HG03139 (cell line): ENCODE data around the gene RSPRY1.
"Not testable (repeated sequence)": the region's sequence is repeated elsewhere in the genome, so short reads cannot be mapped to it uniquely, and the experiment has no call there.

ENCODE experiments used
- ATAC-seq: cut with Tn5 transposase; IDR thresholded peaks from one replicate; pipeline ENCODE4 v1.9.1; 2021; ENCODE audit not compliant: unreplicated experiment

The RSPRY1 gene

GRCh38 chr16:57268804-57269800 is 83.0 kb downstream of the RSPRY1 start:
- no peak for ATAC-seq

DNA sequence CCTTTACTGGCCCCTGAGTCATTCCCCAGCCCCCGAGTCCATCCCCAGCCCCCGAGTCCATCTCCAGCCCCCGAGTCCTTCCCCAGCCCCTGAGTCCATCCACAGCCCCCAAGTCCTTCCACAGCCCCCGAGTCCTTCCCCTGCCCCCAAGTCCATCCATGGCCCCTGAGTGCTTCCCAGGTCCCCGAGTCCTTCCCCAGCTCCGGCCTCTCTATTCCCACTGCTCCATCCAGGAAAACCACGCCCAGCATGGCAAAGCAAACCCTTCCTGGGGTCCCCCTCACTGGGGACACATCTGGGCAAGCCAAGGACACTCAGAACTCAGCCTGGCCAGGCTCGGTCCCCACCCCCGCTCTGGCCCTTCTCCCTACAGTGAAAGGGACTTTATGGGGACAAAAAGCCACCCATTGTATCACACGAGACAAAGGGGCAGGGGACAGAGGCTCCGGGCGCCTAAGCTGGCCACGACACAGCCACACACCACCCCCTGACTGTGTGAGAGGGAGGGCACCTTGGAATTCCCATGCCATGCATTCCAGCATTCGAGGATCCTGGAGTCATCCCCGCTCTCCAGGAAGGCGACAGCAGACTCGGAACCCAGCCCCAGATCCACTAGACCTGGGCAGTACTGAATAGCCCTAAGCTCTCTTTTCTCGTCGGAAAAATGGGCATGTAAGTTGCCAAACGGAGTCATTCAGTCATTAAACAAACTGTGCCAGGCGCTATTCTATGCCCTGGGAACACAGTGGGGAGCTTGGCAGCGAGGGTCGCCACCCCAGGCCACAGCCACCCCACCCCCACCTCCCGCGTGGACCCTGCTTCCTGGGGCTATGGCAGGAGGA is 84.3 kb downstream of the RSPRY1 start:
- no peak for ATAC-seq

DNA sequence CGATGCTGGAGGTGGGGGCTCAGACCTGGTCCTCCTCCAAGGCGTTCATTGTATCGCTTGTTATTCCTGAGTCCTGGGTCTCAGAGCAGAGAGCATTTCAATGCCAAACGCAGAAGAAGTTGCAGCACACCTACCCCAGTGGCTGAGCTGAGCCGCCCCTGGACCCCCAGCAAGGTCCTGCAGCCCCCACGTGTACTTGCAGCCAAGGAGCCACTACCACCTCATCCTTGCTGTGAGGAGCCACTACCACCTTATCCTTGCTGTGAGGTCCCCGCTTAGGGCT is 84.9 kb downstream of the RSPRY1 start:
- ATAC-seq = no peak

GRCh38 chr16:57271867-57272495 is 85.9 kb downstream of the RSPRY1 start:
- no peak for ATAC-seq

GRCh38 chr16:57273359-57273758 is 87.2 kb downstream of the RSPRY1 start:
- no peak for ATAC-seq

DNA sequence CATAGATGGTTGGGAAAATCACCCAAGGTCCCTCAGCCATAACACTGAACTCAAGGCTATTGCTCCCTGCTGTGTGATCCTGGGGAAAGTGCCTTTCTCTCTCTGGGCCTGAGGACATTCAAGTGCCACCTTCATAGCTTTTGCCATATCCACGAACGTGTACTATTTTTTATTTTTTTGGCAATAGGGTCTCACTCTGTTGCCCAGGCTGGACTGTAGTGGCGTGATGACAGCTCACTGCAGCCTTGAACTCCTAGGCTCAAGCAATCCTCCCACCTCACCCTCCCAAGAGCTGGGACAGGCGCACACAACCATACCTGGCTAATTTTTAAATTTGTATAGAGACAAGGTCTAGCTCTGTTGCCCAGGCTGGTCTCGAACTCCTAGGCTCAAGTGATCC is 87.7 kb downstream of the RSPRY1 start:
- no peak for ATAC-seq

- not testable (repeated sequence) for ATAC-seq
These were observed 89.8 kb downstream of the RSPRY1 start for GRCh38 chr16:57275946-57276345.

- ATAC-seq = no peak
These were observed 90.5 kb downstream of the RSPRY1 start for GRCh38 chr16:57276596-57276995.

- no peak for ATAC-seq
These were observed 91.5 kb downstream of the RSPRY1 start for GRCh38 chr16:57277586-57277985.

GRCh38 chr16:57278494-57278893 is 92.4 kb downstream of the RSPRY1 start:
- ATAC-seq = no peak

DNA sequence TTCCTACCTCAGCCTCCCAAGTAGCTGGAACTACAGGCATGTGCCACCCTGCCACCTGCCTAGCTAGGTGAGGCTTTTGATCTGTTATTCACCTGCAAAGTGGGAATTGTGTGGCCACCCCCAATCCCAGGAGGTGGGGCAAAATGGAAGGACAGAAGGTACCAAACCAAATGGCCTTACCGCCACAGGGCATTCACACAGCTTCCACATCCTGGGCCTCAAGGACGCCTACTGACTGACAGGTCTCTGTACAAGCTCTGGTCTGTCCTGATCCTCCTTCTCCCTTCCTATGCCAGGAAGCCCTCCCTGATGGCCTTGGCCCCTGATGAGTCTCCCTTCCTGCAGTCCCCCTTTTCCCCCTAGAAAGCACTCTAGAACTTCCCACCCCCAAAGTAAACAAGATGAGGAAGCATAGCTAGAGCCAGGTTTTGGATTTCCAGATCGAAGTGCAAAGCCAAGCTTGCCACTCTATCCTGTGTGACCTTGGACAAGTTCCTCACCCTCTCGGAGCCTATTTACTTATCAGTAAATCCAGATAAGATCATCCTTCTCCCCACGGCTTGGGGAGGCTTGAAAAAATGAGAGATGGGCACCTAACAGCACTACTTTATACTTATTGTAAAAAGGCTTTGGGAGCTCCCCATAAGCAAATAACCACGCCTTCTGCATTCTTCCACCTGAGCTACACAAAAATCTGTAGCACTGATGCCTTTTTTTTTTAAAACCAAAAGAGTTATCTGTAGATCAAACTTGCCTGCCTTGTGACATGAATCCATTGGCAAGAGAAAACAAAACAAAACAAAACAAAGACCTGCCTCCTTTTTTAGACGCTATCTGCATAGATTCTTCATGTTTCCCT is 93.9 kb downstream of the RSPRY1 start:
- no peak for ATAC-seq

GRCh38 chr16:57281791-57282190 is 95.7 kb downstream of the RSPRY1 start:
- ATAC-seq = no peak

- ATAC-seq = no peak
These were observed 96.5 kb downstream of the RSPRY1 start for GRCh38 chr16:57282510-57283213.

- ATAC-seq = no peak
These were observed 97.3 kb downstream of the RSPRY1 start for GRCh38 chr16:57283214-57283958.

GRCh38 chr16:57283959-57284208 is 97.8 kb downstream of the RSPRY1 start:
- ATAC-seq = no peak

GRCh38 chr16:57284209-57284951 is 98.3 kb downstream of the RSPRY1 start, which contains the start of gene PLLP:
Gene PLLP, minus strand, starts transcription at chr16:57284672. Its CDS starts 132 bp downstream, at chr16:57284540.
- no peak for ATAC-seq

DNA sequence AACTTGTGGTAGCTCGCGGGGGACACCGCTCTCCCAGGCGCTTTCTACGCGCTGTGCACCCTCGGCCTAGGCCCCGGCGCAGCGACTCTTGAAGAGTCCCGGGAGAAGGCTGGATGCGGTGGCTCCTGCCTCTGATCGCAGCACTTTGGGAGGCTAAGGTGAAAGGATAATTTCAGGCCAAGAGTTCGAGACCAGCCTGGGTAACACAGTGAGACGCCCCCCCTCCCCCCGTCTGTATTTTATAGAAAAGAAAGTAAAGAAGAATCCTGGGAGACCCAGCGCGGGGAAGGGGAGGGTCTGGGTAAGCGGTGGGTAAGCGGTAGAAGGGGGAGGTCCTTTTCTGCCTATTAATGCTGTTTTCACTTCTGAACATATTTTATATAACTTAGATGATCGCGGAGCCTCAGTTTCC is 98.8 kb downstream of the RSPRY1 start:
- ATAC-seq = no peak

DNA sequence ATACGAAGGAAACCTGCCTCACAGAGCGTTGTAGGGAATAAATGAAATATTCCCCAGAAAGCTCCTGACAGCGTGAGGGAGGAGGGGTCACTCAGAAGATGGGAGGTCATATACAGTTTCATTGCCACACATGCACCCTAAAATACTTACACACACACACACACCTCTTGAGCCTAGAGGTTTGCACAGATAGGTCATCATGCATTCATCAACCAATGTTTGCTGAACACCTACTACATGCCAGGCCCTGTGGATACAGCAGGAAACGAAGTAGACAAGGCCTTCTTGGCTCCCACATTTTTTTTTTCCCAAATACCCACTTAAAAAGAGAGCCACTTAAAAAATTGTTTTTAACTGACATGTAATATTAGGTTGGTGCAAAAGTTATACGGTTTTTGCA is 99.2 kb downstream of the RSPRY1 start:
- ATAC-seq = no peak
